DOHH2 (cell line): Measurements from ENCODE around the gene ACTN3.
A peak's percentile ranks its signal among the peaks of the same experiment; 100 is the strongest.
"Not testable (repeated sequence)": the region's sequence is repeated elsewhere in the genome, so short reads cannot be mapped to it uniquely, and the experiment has no call there.

Experiments
- H3F3A ChIP-seq: fragments of 200-600 bp; sonication (generic), shearing (Covaris generic); 2 replicates; pipeline ENCODE4 v1.6.0; 2016; ENCODE audit warnings: antibody characterized with exemption, mild to moderate bottlenecking; ENCODE audit not compliant: control insufficient read depth, insufficient read depth
- H3K27ac ChIP-seq: fragments of 200-600 bp; sonication (generic); 2 replicates; pipeline ENCODE4 v1.5.1; 2014; ENCODE audit warnings: low read depth, mild to moderate bottlenecking, low read length, moderate library complexity
- H3K27me3 ChIP-seq: fragments of 200-600 bp; sonication (generic); 2 replicates; pipeline ENCODE4 v1.6.1; 2014; ENCODE audit warnings: mild to moderate bottlenecking, low read length, mixed read lengths; ENCODE audit not compliant: control insufficient read depth
- H3K36me3 ChIP-seq: fragments of 200-600 bp; sonication (generic); 2 replicates; pipeline ENCODE4 v1.6.1; 2014; ENCODE audit warnings: mild to moderate bottlenecking, low read length, moderate library complexity, mixed read lengths; ENCODE audit not compliant: control insufficient read depth
- H3K4me1 ChIP-seq: fragments of 200-600 bp; sonication (generic); 2 replicates; pipeline ENCODE4 v1.6.1; 2014; ENCODE audit warnings: mild to moderate bottlenecking, low read length, mixed read lengths; ENCODE audit not compliant: control insufficient read depth
- H3K4me2 ChIP-seq: fragments of 200-600 bp; sonication (generic); 2 replicates; pipeline ENCODE4 v1.6.0; 2014; ENCODE audit warnings: mild to moderate bottlenecking, low read length, moderate library complexity
- H3K4me3 ChIP-seq: fragments of 200-600 bp; sonication (generic); 2 replicates; pipeline ENCODE4 v1.5.1; 2014; ENCODE audit warnings: mild to moderate bottlenecking, low read length, mixed read lengths
- H3K79me2 ChIP-seq: fragments of 200-600 bp; sonication (generic); 2 replicates; pipeline ENCODE4 v1.6.1; 2014; ENCODE audit warnings: mild to moderate bottlenecking, low read length, mixed read lengths; ENCODE audit not compliant: control insufficient read depth
- H3K9me2 ChIP-seq: fragments of 200-600 bp; sonication (generic); replicated peaks from 2 replicates; pipeline ENCODE4 v1.6.1; 2014; ENCODE audit warnings: mild to moderate bottlenecking, low read length, mixed read lengths; ENCODE audit not compliant: control insufficient read depth
- H3K9me3 ChIP-seq: fragments of 200-600 bp; sonication (generic); 2 replicates; pipeline ENCODE4 v1.6.1; 2014; ENCODE audit warnings: antibody characterized with exemption, low read length, mixed read lengths; ENCODE audit not compliant: control insufficient read depth, insufficient read depth
- H4K20me1 ChIP-seq: fragments of 200-600 bp; sonication (generic); 2 replicates; pipeline ENCODE4 v1.6.0; 2014; ENCODE audit warnings: low read depth, mild to moderate bottlenecking, antibody characterized with exemption, low read length, moderate library complexity; ENCODE audit not compliant: control insufficient read depth, insufficient read depth
- CTCF ChIP-seq: fragments of 200-600 bp; sonication (generic); IDR thresholded peaks from one replicate; pipeline ENCODE4 v1.5.1; 2014; ENCODE audit warnings: antibody characterized with exemption, mild to moderate bottlenecking, low read depth, low read length; ENCODE audit not compliant: poor library complexity, severe bottlenecking
- EZH2phosphoT487 ChIP-seq: fragments of 200-600 bp; sonication (generic); IDR thresholded peaks from 2 replicates; pipeline ENCODE4 v1.6.1; 2017; ENCODE audit warnings: borderline replicate concordance, mild to moderate bottlenecking, antibody characterized with exemption, low read length, moderate library complexity, mixed read lengths

Gene ACTN3

GRCh38 chr11:66604155-66604554, 57.5 kb downstream of the ACTN3 start:
- TF ChIP-seq EZH2phosphoT487 (no peak), CTCF (no peak)
- Histone ChIP-seq H3K4me3 (no peak overlapping the region), H4K20me1 (no peaks in the 10 kb centered on the region), H3K4me1 (peaks cover 44% of the 10 kb centered on the region), H3K27me3 (no peaks in the 10 kb centered on the region), H3K36me3 (peaks cover 20% of the 10 kb centered on the region), H3K4me2 (no peak overlapping the region), H3K27ac (no peak overlapping the region), H3K9me3 (no peaks in the 10 kb centered on the region), H3F3A (peaks cover 3% of the 10 kb centered on the region; the same call in 1 of the 2 replicates), H3K9me2 (no peaks in the 10 kb centered on the region), H3K79me2 (no peaks in the 10 kb centered on the region)

GRCh38 chr11:66606608-66607007, 59.9 kb downstream of the ACTN3 start:
- peaks cover 50% of the 10 kb centered on the region for H3K4me1 ChIP-seq
- not testable (repeated sequence) for H3K4me2 ChIP-seq, H3K79me2 ChIP-seq, H3K27me3 ChIP-seq, H3K4me3 ChIP-seq, H3K36me3 ChIP-seq, H4K20me1 ChIP-seq, H3K9me2 ChIP-seq, H3K9me3 ChIP-seq
- H3F3A ChIP-seq = peaks cover 16% of the 10 kb centered on the region
- peak overlapping the region; percentile 76; the same call in 1 of the 2 replicates for H3K27ac ChIP-seq

- peak overlapping the region; percentile 76 for H3K27ac ChIP-seq
- peaks cover 55% of the 10 kb centered on the region for H3K4me1 ChIP-seq
- TF ChIP-seq EZH2phosphoT487 (no peak), CTCF (no peak)
Observed at GRCh38 chr11:66607126-66607834, 60.6 kb downstream of the ACTN3 start.

GRCh38 chr11:66609721-66610617, 63.3 kb downstream of the ACTN3 start:
- Histone ChIP-seq H3K4me3 (peak overlapping the region; percentile 51), H3K79me2 (peaks cover 23% of the 10 kb centered on the region), H3K36me3 (no peaks in the 10 kb centered on the region; the same call in 1 of the 2 replicates), H3K9me2 (no peaks in the 10 kb centered on the region), H3K4me1 (peaks cover 70% of the 10 kb centered on the region), H4K20me1 (no peaks in the 10 kb centered on the region), H3K4me2 (peak overlapping the region; percentile 57), H3F3A (peaks cover 24% of the 10 kb centered on the region), H3K9me3 (no peaks in the 10 kb centered on the region), H3K27me3 (no peaks in the 10 kb centered on the region), H3K27ac (peak overlapping the region; percentile 76)
- TF ChIP-seq EZH2phosphoT487 = no peak
- TF ChIP-seq CTCF = no peak

More at GRCh38 chr11:66607126-66607834, 60.6 kb downstream of the ACTN3 start:
- 0 out of 2 replicates have a peak overlapping the region, but pooled peaks have one; percentile 15 for H3K4me3 ChIP-seq
- H3K27me3 ChIP-seq = no peaks in the 10 kb centered on the region
- no peak overlapping the region for H3K4me2 ChIP-seq
- H3K79me2 ChIP-seq = peaks cover 10% of the 10 kb centered on the region; the same call in 1 of the 2 replicates
- H4K20me1 ChIP-seq = no peaks in the 10 kb centered on the region
- no peaks in the 10 kb centered on the region for H3K9me2 ChIP-seq
- H3F3A ChIP-seq = peaks cover 16% of the 10 kb centered on the region
- H3K9me3 ChIP-seq = no peaks in the 10 kb centered on the region
- no peaks in the 10 kb centered on the region; the same call in 1 of the 2 replicates for H3K36me3 ChIP-seq
